MM.1S (cell line): ENCODE results near the gene TBC1D5.
A peak's percentile ranks its signal among the peaks of the same experiment; 100 is the strongest.
"Not testable (repeated sequence)": the region's sequence is repeated elsewhere in the genome, so short reads cannot be mapped to it uniquely, and the experiment has no call there.

Experiments
- DNase-seq: peaks from one replicate; pipeline ENCODE4 v3.0.0-alpha.2; 2015
- H2AFZ ChIP-seq: fragments of 300-600 bp; sonication (generic); 2 replicates; pipeline ENCODE4 v1.6.0; 2016; ENCODE audit warnings: antibody characterized with exemption, low read length
- H3F3A ChIP-seq: fragments of 300-600 bp; sonication (generic); 2 replicates; pipeline ENCODE4 v1.6.1; 2016; ENCODE audit warnings: mild to moderate bottlenecking, antibody characterized with exemption, low read length, moderate library complexity, mixed read lengths; ENCODE audit not compliant: insufficient read depth
- H3K27ac ChIP-seq: fragments of 300-600 bp; sonication (generic); 2 replicates; pipeline ENCODE4 v1.5.1; 2016; ENCODE audit warnings: mild to moderate bottlenecking, low read length
- H3K27me3 ChIP-seq: fragments of 300-600 bp; sonication (generic); replicated peaks from 2 replicates; pipeline ENCODE4 v1.6.0; 2016; ENCODE audit warnings: low read length; ENCODE audit not compliant: insufficient read depth
- H3K36me3 ChIP-seq: fragments of 300-600 bp; sonication (generic); replicated peaks from 2 replicates; pipeline ENCODE4 v1.6.1; 2016; ENCODE audit warnings: mild to moderate bottlenecking, low read length, mixed read lengths; ENCODE audit not compliant: insufficient read depth
- H3K4me1 ChIP-seq: fragments of 300-600 bp; sonication (generic); 2 replicates; pipeline ENCODE4 v1.6.1; 2016; ENCODE audit warnings: low read length, mixed read lengths
- H3K4me2 ChIP-seq: fragments of 300-600 bp; sonication (generic); 2 replicates; pipeline ENCODE4 v1.6.0; 2016; ENCODE audit warnings: low read depth, low read length
- H3K4me3 ChIP-seq: fragments of 300-600 bp; sonication (generic); 2 replicates; pipeline ENCODE4 v1.5.1; 2016; ENCODE audit warnings: low read length, mixed read lengths
- H3K79me2 ChIP-seq: fragments of 300-600 bp; sonication (generic); 2 replicates; pipeline ENCODE4 v1.6.1; 2016; ENCODE audit warnings: mixed run types, low read length, mixed read lengths
- H3K9ac ChIP-seq: fragments of 300-600 bp; sonication (generic); 2 replicates; pipeline ENCODE4 v1.6.1; 2016; ENCODE audit warnings: low read length, mixed read lengths
- H3K9me2 ChIP-seq: fragments of 300-600 bp; sonication (generic); replicated peaks from 2 replicates; pipeline ENCODE4 v1.6.1; 2016; ENCODE audit warnings: mild to moderate bottlenecking, low read length, mixed read lengths; ENCODE audit not compliant: insufficient read depth
- H3K9me3 ChIP-seq: fragments of 300-600 bp; sonication (generic); replicated peaks from 2 replicates; pipeline ENCODE4 v1.6.1; 2016; ENCODE audit warnings: mild to moderate bottlenecking, low read length, mixed read lengths; ENCODE audit not compliant: insufficient read depth
- H4K20me1 ChIP-seq: fragments of 300-600 bp; sonication (generic); 2 replicates; pipeline ENCODE4 v1.6.1; 2016; ENCODE audit warnings: mild to moderate bottlenecking, low read length, moderate library complexity, mixed read lengths; ENCODE audit not compliant: insufficient read depth
- EZH2 ChIP-seq: fragments of 300-600 bp; sonication (generic); optimal IDR thresholded peaks from 2 replicates; pipeline ENCODE3; 2017; ENCODE audit warnings: low read depth, mild to moderate bottlenecking, antibody characterized with exemption, low read length, mixed read lengths
- EZH2phosphoT487 ChIP-seq: fragments of 300-600 bp; sonication (generic); IDR thresholded peaks from 2 replicates; pipeline ENCODE4 v1.6.1; 2018; ENCODE audit warnings: antibody characterized with exemption, low read length
- TF ChIP-seq, protein P1 (sequence below): fragments of 300-600 bp; sonication (generic); IDR thresholded peaks from 2 replicates; pipeline ENCODE4 v1.5.1; 2016; ENCODE audit warnings: antibody characterized with exemption, low read length, mixed read lengths

The TBC1D5 gene

DNA sequence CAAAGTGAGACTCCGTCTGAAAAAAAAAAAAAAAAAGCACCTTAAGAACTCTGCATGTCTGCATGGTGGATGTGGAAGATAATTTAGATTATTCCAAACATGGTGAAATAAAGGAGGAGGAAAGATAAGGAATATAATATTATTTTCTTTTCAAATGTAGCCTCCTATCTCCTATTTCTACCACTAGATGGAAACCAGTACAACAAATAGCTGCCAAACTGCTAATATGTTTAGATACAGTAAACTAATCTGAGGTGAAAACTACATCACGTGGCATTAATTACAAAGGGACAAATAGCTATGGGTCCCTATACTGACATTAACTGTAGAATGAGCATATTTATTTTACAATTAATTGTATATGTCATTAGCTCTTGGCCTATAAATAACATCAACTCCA is 197.8 kb downstream of the TBC1D5 start:
- H2AFZ ChIP-seq, result no peak overlapping the region

DNA sequence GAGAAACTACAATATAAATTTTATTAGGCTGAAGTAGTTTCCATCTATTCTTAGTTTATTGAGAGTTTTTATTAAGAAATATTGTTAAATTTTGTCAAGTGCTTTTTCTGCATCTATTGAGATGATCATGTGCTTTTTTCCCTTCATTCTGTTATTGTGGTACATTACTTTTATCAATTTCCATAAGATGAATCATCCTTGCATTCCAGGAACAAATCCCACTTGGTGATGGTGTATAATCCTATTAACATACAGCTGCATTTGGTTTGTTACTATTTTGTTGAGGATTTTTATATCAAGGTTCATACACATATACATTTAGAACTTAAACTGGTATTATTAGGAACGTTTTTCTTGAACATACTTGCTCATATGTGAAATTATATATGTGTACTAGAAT is 199.8 kb downstream of the TBC1D5 start:
- Histone ChIP-seq H3K9me2 (no peaks in the 10 kb centered on the region), H3K4me1 (no peaks in the 10 kb centered on the region), H3K4me2 (no peak overlapping the region), H3K9me3 (no peaks in the 10 kb centered on the region), H3K9ac (no peak overlapping the region), H3K79me2 (no peaks in the 10 kb centered on the region), H3K27ac (no peak overlapping the region), H3K4me3 (no peak overlapping the region), H3K27me3 (no peaks in the 10 kb centered on the region), H4K20me1 (no peaks in the 10 kb centered on the region), H3F3A (no peaks in the 10 kb centered on the region), H3K36me3 (no peaks in the 10 kb centered on the region), H2AFZ (no peak overlapping the region)
- TF ChIP-seq, protein P1, sequence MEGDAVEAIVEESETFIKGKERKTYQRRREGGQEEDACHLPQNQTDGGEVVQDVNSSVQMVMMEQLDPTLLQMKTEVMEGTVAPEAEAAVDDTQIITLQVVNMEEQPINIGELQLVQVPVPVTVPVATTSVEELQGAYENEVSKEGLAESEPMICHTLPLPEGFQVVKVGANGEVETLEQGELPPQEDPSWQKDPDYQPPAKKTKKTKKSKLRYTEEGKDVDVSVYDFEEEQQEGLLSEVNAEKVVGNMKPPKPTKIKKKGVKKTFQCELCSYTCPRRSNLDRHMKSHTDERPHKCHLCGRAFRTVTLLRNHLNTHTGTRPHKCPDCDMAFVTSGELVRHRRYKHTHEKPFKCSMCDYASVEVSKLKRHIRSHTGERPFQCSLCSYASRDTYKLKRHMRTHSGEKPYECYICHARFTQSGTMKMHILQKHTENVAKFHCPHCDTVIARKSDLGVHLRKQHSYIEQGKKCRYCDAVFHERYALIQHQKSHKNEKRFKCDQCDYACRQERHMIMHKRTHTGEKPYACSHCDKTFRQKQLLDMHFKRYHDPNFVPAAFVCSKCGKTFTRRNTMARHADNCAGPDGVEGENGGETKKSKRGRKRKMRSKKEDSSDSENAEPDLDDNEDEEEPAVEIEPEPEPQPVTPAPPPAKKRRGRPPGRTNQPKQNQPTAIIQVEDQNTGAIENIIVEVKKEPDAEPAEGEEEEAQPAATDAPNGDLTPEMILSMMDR, result no peak
- TF ChIP-seq EZH2phosphoT487 (no peak), EZH2 (no peak)
- DNase-seq, result no peak

More for the DNA sequence above, 197.8 kb downstream of the TBC1D5 start:
- Histone ChIP-seq H3K9me3 (no peaks in the 10 kb centered on the region), H3K27ac (no peak overlapping the region), H3K79me2 (no peaks in the 10 kb centered on the region), H3F3A (no peaks in the 10 kb centered on the region), H3K4me3 (no peak overlapping the region), H4K20me1 (no peaks in the 10 kb centered on the region), H3K4me1 (no peaks in the 10 kb centered on the region), H3K9me2 (no peaks in the 10 kb centered on the region), H3K9ac (no peak overlapping the region), H3K4me2 (no peak overlapping the region), H3K36me3 (no peaks in the 10 kb centered on the region), H3K27me3 (no peaks in the 10 kb centered on the region)
- DNase-seq, result no peak
- TF ChIP-seq EZH2 (no peak), EZH2phosphoT487 (no peak)
- TF ChIP-seq, protein P1, result 0 out of 2 replicates have a peak, but pooled peaks have one; percentile 5

DNA sequence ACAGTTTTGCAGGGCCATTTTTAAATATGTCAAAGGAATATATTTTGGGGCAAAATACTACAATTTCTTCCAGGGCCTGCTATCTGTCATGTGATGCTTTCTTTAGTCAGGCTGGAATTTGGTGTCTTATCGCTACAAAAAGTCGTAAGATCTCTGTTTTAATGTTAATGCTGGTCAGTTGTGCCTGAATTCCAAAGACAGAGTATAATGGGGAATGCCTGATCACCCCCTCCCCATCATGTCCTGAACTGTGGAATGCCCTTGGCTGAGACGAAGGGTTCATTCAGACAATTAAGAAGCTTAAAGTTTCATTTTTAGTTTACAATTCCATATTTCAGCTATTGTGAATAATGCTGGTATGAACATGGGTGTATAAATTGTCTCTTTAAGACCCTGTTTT is 203.0 kb downstream of the TBC1D5 start:
- no peak overlapping the region for H3K4me2 ChIP-seq
- H2AFZ ChIP-seq, result no peak overlapping the region
- no peaks in the 10 kb centered on the region for H3K4me1 ChIP-seq
- no peaks in the 10 kb centered on the region for H3K9me3 ChIP-seq
- no peak overlapping the region for H3K4me3 ChIP-seq
- no peaks in the 10 kb centered on the region for H3K27me3 ChIP-seq
- no peak overlapping the region for H3K9ac ChIP-seq
- no peaks in the 10 kb centered on the region for H4K20me1 ChIP-seq
- no peaks in the 10 kb centered on the region for H3K79me2 ChIP-seq
- no peaks in the 10 kb centered on the region for H3K36me3 ChIP-seq
- no peak for TF ChIP-seq EZH2
- no peak for DNase-seq
- H3K9me2 ChIP-seq, result no peaks in the 10 kb centered on the region
- no peak overlapping the region for H3K27ac ChIP-seq
- H3F3A ChIP-seq, result no peaks in the 10 kb centered on the region

DNA sequence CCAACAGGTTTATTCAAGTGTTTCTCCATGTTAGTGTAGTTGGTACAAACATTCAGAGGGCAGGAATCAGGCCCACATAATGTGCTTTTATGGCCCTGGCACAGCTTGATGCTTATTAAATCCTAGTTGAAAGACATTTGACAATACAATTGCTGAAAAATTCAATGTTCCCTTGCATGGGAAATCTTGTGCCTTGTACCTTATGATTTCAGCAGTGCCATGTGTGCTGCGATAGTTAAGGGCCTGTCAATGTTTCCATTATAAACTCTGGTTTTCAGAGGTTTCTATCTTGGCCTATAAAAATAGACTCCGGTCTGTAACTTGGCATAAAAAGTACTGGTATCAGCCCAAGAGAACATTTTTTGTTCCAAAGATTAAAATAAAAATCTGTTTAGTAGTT is 207.2 kb downstream of the TBC1D5 start:
- Histone ChIP-seq H3K4me2 (no peak overlapping the region), H3K9me2 (no peaks in the 10 kb centered on the region), H3K79me2 (no peaks in the 10 kb centered on the region), H3K36me3 (no peaks in the 10 kb centered on the region), H3K4me1 (no peaks in the 10 kb centered on the region), H3K4me3 (no peak overlapping the region), H3K27ac (no peak overlapping the region), H3K9ac (no peak overlapping the region), H4K20me1 (no peaks in the 10 kb centered on the region), H3K9me3 (no peaks in the 10 kb centered on the region), H3F3A (no peaks in the 10 kb centered on the region), H3K27me3 (no peaks in the 10 kb centered on the region), H2AFZ (no peak overlapping the region)
- TF ChIP-seq, protein P1, result no peak
- TF ChIP-seq EZH2phosphoT487 (no peak), EZH2 (no peak)
- no peak for DNase-seq

DNA sequence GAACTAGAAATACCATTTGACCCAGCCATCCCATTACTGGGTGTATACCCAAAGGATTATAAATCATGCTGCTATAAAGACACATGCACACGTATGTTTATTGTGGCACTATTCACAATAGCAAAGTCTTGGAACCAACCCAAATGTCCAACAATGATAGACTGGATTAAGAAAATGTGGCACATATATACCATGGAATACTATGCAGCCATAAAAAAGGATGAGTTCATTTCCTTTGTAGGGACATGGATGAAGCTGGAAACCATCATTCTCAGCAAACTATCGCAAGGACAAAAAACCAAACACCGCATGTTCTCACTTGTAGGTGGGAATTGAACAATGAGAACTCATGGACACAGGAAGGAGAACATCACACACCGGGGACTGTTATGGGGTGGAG is 210.0 kb downstream of the TBC1D5 start:
- not testable (repeated sequence) for H3K9me2 ChIP-seq, H3K4me1 ChIP-seq, H3K9ac ChIP-seq, DNase-seq, H2AFZ ChIP-seq, H3K9me3 ChIP-seq, H3K27ac ChIP-seq, H3K4me2 ChIP-seq, H3K27me3 ChIP-seq, H3F3A ChIP-seq, H4K20me1 ChIP-seq, H3K36me3 ChIP-seq, H3K4me3 ChIP-seq, H3K79me2 ChIP-seq
